Glomerular visceral epithelial cell (primary cell): ENCODE results near the gene TTLL7.
"Not testable (repeated sequence)": the region's sequence is repeated elsewhere in the genome, so short reads cannot be mapped to it uniquely, and the experiment has no call there.

Source experiments
- DNase-seq: peaks from one replicate; pipeline ENCODE4 v3.0.0-alpha.2; 2016; ENCODE audit errors: extremely low spot score

TTLL7 gene

GRCh38 chr1:83995649-83996048, 3.3 kb downstream of the TTLL7 start:
- no peak for DNase-seq

DNA sequence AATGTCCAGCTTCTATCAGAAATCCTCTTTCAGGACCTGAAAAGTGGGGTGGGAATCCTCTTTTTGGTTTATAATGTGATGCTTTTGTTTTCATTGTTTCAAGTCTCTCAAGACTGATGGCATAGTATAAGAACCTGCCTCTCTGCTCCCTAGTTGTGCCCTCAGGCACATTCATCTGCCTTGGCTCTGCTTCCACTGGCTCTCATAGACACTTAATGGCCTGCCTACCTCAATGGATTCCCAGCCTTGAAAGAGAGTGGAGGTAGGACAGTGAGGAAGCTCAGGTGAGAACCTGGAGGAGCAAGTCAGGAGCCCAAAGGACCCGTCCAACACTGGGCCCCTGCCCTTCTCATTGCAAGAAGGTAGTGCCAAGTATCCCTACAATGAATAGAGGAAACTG, 4.8 kb downstream of the TTLL7 start:
- no peak for DNase-seq

DNA sequence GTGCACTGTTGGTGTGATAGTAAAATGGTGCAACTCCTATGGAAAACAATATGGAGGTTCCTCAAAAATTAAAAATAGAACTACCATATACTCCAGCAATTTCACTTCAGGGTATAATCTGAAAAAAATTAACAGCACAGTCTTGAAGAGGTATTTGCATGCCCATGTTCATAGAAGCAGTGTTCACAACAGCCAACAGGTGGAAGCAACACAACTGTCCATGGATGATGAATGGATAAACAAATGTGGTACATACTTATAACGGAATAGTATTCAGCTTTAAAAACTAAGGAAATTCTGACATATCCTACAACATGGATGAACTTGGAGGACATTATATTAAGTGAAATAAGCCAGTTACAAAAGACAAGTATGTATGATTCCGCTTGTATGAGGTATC, 8.2 kb downstream of the TTLL7 start:
- DNase-seq, result no peak

- DNase-seq, result no peak
Observed at GRCh38 chr1:83985048-83985447, 13.9 kb downstream of the TTLL7 start.

DNA sequence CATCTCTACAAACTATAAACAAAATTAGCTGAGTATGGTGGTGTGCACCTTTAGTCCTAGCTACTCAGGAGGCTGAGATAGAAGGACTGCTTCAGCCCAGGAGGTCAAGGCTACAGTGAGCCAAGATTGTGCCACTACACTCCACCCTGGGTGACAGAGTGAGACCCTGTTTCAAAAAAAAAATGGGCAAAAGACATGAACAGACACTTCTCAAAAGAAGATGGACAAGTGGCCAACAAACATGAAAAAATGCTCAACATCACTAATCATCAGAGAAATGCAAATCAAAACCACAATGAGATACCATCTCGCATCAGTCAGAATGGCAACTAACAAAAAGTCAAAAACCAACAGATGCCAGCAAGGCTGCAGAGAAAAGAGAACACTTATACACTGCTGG, 15.0 kb downstream of the TTLL7 start:
- not testable (repeated sequence) for DNase-seq

- no peak for DNase-seq
Observed at GRCh38 chr1:83978056-83978455, 20.9 kb downstream of the TTLL7 start.

DNA sequence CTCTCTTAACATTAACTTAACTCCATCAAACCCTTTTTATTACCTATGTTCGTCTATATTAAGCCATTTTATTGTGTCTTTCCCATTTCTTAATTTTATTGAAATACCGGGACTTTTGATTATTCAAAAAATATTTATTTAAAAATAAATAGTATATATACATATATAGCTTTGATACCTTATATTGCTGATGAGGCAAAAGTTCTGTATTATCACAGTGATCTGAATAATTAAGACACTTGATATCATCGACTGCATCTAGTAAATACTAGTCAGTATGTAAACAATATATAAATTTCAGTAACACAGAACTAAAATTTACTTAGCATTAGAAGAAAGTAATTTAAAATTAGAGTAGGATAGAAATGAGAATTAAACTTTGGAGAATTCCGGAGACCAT, 22.0 kb downstream of the TTLL7 start:
- DNase-seq, result no peak

DNA sequence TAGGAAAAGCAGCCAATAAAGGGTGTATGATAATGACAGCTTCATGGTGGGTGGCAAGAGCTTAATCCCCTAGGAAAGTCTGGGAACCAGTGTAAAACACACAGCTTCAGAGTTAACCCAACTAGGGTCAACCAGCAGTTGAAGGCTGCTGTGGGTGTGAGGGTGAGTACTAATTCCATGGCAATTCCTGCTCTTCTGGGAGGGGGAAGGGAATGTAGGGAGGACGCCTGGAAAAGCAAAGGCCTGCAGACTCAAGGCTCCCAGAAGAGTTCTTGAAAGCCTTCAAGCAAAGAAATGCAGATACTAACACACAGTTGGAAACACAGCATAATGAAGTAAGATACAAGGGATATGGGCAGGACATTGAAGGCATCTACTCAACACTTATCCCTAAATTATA, 28.1 kb downstream of the TTLL7 start:
- DNase-seq, result no peak

DNA sequence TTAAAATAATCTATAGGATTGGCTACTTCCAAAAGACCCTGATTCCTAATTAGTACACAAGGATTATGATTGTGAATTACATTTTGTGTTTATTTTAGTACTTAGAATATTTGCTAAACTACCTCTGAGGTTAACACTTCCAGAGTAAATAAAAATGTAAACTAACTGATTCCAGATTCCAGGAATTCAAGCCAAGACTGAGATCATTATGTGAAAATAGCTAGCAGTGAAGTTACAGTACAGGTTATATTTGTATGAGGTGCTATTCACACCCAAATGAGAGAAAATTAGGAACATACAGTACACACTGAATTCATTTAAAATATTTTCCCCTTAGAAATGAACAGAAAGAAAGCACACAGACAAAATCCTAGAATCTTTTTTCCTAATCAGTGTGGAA, 28.8 kb downstream of the TTLL7 start:
- DNase-seq, result no peak

DNA sequence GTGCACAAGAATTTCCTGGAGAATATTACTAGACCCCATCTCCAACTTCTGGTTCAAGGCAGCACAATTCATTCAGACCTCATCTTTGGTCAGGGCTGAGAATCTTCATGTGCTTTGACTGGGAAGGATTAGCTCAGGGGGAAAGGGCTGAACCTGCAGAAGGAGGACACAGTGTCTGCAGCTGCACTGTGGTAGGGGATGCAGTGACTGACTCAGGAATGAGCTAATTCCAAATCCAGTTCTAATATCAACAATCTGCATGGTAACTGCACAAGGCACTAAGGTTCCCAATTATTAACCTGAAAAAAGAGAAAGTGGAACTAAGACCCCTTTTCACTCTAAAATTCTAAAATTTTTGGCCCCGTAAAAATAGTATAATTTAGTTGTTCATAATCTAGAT, 31.6 kb downstream of the TTLL7 start:
- DNase-seq, result peak; percentile 11

DNA sequence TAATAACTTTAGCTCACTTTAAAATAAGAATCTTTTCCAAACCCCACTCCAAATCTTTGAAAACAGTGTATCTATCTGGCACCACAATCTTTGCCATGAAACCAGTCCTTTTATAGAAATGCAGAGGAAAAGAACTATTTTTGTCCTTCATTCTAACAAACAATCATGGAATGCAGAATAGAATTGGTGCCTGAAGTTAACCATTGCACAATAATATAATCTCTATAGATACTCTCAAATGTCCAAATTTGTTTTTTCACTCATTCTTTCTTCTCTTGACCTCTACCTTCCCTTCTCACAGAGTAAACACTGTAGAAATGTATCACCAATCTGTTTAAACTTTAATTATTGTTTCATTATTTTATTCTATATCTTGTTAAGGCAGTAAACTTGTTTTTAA, 34.8 kb downstream of the TTLL7 start:
- DNase-seq, result no peak

GRCh38 chr1:83961571-83962295, 37.2 kb downstream of the TTLL7 start:
- no peak for DNase-seq

GRCh38 chr1:83960669-83961277, 38.2 kb downstream of the TTLL7 start:
- DNase-seq, result no peak

DNA sequence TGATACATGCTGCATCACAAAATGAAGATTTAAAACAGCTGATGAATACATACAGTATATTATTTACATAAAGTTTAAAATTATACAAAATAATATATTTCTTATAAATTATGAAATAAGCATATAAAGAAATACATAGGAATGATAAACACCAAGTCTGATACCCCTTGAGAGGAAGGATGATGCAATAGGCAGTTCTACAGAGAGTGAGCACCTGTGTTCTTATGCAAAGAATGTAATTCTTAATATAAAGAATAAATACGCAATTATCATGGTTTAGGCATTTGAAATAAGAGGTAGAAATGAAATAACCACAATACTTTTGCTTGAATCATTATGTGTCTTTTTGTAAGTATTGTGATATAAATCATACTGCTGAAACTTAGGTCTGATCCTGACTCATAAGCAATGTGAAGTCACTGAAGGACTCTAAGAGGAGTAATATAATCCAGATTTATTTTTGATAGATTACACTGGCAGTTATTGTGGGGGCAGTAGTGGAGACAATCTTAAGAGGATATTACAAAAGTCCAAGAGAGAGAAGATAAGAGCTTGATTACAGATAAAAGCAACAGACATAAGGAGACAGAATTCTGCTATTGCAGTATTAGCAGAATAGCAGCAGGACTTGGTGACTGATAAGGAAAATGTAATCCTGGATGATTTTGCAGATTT, 39.0 kb downstream of the TTLL7 start:
- no peak for DNase-seq

- no peak for DNase-seq
Observed at GRCh38 chr1:83958704-83959103, 40.2 kb downstream of the TTLL7 start.

DNA sequence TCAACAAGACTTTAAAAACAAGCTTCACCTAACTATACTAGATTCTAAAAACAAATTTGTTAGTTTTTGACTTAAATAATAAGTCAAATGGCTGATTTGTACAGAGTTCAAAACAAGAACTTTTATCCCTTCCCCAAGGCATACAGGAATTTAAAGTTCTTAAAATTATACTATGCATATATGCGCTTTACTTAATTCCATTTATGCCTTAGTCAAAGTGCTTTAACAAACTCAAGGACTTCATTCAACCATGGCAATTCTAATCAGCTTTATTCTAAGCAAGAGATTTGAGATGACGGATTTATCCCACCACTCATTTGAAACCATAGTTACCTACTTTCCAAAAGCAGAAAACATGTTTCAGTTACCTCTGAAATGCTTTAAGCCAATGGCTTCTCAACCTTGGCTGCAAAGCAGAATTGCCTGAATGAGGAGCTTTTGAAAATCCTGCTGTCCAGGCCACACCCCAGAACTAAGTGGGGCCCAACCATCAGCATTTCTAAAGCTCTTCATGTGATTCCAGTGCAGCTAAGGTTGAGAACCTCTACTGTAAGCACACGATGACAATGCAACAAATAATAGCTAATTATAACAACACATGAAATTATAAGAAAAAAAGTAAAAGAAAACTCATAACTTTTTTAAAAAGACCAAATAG, 44.6 kb downstream of the TTLL7 start:
- DNase-seq, result no peak

DNA sequence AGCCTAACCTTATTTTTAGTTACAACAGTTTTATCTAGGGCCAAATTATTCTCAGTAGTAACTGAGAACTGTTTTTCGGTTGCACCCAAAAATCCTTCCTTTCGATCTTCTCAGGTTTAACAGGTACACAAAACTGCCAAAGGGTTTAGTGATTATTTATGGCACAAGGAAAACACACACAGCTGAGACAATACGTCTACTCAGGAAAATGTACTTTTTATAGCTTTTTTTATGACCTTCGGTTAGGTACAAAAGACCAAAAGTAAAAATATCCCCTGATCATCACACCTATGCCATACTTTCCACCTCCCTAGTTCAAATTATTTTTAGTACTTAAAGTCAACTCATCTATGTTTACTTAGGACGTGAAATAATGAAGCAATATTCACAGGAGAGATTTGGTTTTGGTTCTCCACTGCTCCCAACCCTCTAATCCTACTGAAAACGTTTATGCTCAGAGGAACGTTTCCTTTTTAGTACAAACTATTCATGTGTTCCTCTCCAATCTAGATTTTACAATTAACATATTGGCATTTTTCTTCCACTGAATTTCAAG, 48.7 kb downstream of the TTLL7 start:
- DNase-seq, result no peak

DNA sequence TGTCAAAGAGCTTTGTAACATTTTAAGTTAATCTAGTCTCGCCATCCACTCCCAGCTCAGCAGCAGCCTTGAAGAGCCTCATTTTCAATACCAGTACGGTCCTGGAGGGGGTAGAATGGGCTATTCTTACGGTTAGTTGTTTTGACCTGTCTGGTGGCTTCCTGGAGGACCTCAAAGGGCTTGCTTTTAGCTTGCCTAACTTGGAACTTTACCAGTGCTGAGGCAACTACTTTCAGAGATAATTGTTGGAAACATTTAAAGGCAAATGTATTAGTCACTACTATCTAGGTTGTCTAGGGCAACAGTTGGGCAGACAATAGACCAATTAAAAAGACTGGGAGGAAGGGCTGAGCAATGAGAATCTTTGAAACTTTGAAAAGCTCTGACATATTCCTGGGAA, 56.0 kb downstream of the TTLL7 start:
- no peak for DNase-seq

GRCh38 chr1:83934550-83934949, 64.4 kb downstream of the TTLL7 start:
- no peak for DNase-seq

DNA sequence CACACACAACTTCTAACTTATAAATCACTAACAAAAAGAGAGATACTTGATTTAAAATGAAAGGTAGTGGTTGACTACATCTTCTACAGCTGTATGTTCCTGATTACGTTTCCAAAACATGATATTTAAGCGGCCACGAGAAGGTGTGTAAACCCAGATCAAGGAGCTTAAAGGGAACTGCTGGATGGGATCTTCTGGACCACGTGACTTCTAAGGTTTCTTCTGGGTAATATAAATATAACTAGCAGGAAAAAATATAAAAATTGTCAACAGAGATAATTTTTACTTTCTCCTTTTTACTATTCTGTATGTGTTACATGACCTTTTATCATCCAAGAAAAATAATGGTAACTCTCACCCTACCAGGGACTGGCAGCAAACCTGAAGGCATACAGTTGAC, 66.2 kb downstream of the TTLL7 start:
- DNase-seq, result no peak

DNA sequence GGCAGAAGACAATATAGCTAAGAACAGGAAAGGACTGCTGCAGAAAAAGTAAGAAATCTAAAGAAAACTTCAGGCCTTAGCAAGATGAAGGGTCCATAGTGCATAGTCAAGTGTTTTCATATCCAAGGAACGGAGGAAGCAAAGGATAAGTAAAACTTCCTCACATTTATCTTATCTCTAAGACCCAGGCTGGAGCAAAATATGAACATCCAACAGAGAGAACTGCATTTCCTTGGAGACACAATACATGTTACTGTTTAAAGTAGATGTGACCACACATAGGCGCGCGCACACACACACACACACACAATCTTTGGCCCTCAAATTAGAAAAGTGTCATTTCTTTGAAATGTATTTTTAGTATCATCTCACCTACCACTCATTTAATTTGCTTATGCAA, 66.7 kb downstream of the TTLL7 start:
- no peak for DNase-seq

DNA sequence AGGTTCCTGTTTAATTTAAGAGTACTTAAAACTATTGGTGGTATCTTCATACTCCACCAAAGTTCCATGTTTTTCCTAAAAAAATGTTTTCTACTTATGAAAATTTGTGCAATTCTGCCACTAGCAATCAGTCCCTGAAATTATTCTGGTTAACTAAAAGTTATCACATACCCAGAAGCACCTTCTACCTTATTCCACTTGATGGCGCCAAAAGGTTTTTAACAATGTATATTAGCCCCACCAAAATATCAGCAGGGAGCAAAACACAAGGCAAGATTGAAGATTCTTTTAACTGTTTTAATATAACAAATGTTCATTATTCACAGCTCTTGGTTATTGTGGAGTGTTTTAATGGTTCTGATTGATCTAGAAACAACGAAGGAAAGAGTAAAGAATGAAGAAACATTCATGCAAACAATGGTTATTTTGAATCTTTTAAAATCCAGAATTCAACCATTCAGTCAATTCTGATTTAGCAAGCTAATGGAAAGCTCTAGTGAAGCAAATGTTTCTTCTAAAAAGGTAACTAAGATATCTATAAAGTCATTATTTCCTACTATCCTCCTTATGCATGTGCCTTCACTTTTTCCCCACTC, 67.2 kb downstream of the TTLL7 start:
- DNase-seq, result peak; percentile 51
